BE2C (cell line): ENCODE measurements around the gene FYTTD1.
"Not testable (repeated sequence)": the region's sequence is repeated elsewhere in the genome, so short reads cannot be mapped to it uniquely, and the experiment has no call there.

ENCODE experiments used
- DNase-seq: peaks from one replicate; pipeline ENCODE4 v3.0.0-alpha.2; 2020
- H3K27me3 ChIP-seq: fragments of 250-450 bp; sonication (Bioruptor Pico); 2 replicates; pipeline ENCODE4 v1.5.1; 2020; ENCODE audit warnings: mild to moderate bottlenecking
- H3K36me3 ChIP-seq: fragments of 250-450 bp; sonication (Bioruptor Pico); 2 replicates; pipeline ENCODE4 v1.5.1; 2020; ENCODE audit warnings: mild to moderate bottlenecking
- H3K4me1 ChIP-seq: fragments of 250-450 bp; sonication (Bioruptor Pico); 2 replicates; pipeline ENCODE4 v1.5.1; 2020
- H3K4me3 ChIP-seq: 2 replicates; pipeline ENCODE4 v1.5.1; 2011; ENCODE audit warnings: low read depth, low read length
- H3K9me3 ChIP-seq: fragments of 250-450 bp; sonication (Bioruptor Pico); 2 replicates; pipeline ENCODE4 v1.5.1; 2020
- TF ChIP-seq, protein P1 (sequence below): IDR thresholded peaks from 2 replicates; pipeline ENCODE4 v1.5.1; 2012; ENCODE audit warnings: mild to moderate bottlenecking, low read depth, low read length

FYTTD1 gene

DNA sequence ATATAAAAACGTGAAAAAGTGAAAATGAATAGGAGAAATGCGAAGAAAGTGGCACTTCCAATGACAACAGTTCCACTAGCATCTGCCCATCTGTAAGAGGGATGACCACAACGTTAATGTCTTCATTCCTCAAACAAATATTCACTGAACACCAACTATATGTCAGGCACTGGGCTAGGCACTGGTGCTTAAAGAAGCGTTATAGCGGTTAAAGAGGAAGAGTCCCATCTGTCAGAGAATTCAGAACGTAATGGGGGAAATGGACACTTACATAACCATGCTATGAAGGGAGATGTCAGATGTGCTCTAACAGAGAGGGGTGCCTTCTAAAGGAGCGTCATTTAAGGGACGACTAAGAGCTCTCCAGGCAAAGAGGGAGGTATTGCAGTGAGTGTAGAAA, 21.2 kb upstream of the FYTTD1 start:
- no peaks in the 10 kb centered on the region for H3K4me1 ChIP-seq
- no peak for DNase-seq
- TF ChIP-seq, protein P1, sequence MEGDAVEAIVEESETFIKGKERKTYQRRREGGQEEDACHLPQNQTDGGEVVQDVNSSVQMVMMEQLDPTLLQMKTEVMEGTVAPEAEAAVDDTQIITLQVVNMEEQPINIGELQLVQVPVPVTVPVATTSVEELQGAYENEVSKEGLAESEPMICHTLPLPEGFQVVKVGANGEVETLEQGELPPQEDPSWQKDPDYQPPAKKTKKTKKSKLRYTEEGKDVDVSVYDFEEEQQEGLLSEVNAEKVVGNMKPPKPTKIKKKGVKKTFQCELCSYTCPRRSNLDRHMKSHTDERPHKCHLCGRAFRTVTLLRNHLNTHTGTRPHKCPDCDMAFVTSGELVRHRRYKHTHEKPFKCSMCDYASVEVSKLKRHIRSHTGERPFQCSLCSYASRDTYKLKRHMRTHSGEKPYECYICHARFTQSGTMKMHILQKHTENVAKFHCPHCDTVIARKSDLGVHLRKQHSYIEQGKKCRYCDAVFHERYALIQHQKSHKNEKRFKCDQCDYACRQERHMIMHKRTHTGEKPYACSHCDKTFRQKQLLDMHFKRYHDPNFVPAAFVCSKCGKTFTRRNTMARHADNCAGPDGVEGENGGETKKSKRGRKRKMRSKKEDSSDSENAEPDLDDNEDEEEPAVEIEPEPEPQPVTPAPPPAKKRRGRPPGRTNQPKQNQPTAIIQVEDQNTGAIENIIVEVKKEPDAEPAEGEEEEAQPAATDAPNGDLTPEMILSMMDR = no peak

GRCh38 chr3:197730200-197730599, 19.5 kb upstream of the FYTTD1 start:
- Histone ChIP-seq H3K36me3 (no peaks in the 10 kb centered on the region), H3K4me3 (no peak overlapping the region), H3K9me3 (no peaks in the 10 kb centered on the region), H3K4me1 (no peaks in the 10 kb centered on the region), H3K27me3 (no peaks in the 10 kb centered on the region)
- TF ChIP-seq, protein P1 = no peak
- no peak for DNase-seq

More for the DNA sequence above, 21.2 kb upstream of the FYTTD1 start:
- no peaks in the 10 kb centered on the region for H3K27me3 ChIP-seq
- no peaks in the 10 kb centered on the region for H3K9me3 ChIP-seq
- no peak overlapping the region for H3K4me3 ChIP-seq
- no peaks in the 10 kb centered on the region for H3K36me3 ChIP-seq

DNA sequence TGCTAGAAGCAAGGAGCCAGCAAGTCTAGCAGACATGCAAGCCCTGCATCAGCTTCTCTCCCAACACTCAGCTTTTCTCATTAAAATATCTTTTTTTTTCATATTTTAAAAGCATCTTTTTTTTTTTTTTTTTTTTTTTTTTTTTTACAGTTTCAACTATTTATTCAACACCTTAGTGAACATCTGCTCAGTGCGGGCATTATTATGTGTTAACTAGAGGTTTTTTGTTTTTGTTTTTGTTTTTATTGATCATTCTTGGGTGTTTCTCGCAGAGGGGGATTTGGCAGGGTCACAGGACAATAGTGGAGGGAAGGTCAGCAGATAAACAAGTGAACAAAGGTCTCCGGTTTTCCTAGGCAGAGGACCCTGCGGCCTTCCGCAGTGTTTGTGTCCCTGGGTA, 18.9 kb upstream of the FYTTD1 start:
- H3K4me1 ChIP-seq = not testable (repeated sequence)

DNA sequence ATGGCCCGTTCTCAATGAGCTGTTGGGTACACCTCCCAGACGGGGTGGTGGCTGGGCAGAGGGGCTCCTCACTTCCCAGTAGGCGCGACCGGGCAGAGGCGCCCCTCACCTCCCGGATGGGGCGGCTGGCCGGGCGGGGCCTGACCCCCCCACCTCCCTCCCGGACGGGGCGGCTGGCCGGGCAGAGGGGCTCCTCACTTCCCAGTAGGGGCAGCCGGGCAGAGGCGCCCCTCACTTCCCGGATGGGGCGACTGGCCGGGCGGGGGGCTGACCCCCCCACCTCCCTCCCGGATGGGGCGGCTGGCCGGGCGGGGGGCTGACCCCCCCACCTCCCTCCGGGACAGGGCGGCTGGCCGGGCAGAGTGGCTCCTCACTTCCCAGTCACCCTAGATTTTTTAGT, 18.2 kb upstream of the FYTTD1 start:
- not testable (repeated sequence) for H3K36me3 ChIP-seq, H3K4me1 ChIP-seq, DNase-seq, H3K27me3 ChIP-seq, H3K9me3 ChIP-seq, H3K4me3 ChIP-seq

More for the DNA sequence above, 18.9 kb upstream of the FYTTD1 start:
- H3K36me3 ChIP-seq, H3K9me3 ChIP-seq, H3K27me3 ChIP-seq, DNase-seq, H3K4me3 ChIP-seq: not testable (repeated sequence)

DNA sequence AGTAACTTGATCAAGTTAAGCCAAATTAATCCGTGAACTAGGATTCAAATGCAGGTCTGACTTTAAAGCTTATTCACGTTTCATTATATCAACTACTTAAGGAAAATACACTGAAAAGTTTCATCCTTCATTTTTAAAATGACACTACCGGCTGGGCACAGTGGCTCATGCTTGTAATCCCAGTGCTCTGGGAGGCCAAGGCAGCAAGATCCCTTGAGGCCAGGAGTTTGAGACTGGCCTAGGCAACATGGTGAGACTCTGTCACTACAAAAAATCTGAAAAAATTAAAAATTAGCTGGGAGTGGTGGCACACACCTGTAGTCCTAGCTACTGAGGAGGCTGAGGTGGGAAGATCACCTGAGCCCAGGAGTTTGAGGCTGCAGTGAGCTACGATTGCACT, 16.6 kb upstream of the FYTTD1 start:
- Histone ChIP-seq H3K27me3 (no peaks in the 10 kb centered on the region), H3K36me3 (no peaks in the 10 kb centered on the region), H3K9me3 (no peaks in the 10 kb centered on the region), H3K4me3 (no peak overlapping the region), H3K4me1 (no peaks in the 10 kb centered on the region)
- DNase-seq = no peak
- TF ChIP-seq, protein P1 = no peak

DNA sequence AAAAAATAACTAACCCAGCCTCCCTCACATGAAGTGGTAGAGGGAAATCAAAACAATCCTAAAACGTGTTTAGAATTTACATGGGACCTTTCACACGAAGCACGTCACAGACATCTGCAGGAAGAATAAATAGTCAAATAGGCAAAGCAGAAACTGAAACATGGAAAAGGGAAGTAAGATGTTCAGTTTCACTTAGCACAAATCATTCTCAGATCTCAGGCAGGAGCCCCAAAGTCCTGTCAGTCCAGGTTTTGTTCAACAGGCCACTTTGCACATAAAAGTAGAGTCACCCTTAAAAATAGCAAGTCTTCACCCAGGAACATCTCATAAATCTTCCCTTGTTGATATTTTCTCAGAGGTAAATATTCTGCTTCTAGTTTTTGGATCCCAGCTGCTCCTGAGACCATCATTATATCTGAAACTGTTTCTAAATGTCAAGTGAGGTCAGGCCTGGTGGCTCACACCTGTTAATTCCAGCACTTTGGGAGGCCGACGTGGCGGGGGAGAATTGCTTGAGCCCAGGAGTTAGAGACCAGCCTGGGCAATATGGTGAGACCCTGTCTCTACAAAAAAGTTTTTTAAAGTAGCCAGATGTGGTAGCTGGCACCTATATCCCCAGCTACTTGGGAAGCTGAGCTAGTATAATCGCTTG, 14.9 kb upstream of the FYTTD1 start:
- no peaks in the 10 kb centered on the region for H3K9me3 ChIP-seq
- TF ChIP-seq, protein P1 = no peak
- H3K4me3 ChIP-seq = no peak overlapping the region
- H3K4me1 ChIP-seq = no peaks in the 10 kb centered on the region
- no peaks in the 10 kb centered on the region for H3K36me3 ChIP-seq
- no peak for DNase-seq
- H3K27me3 ChIP-seq = no peaks in the 10 kb centered on the region

DNA sequence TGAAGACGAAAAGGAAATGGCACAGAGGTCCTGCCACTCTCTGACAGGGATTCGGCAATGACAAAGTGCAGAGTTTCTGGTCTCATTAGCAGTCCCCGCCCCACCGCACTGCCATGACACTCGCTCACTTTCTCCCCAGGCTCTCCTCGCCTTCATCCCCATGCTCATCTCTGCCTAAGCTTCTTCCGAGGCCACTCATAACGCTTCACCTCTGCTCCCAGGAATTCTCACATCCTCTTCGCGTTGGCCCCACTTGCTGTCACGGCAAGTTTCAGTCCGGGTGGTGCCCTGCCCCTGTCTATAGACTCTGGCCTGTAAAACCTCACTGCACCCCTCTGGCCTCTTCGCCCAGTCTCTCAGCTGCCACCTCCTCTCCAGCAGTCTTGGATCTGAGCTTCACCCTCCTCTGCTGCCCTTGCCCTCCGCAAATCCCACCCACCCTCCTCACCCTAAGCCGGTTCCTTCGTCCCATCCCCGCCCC, 13.6 kb upstream of the FYTTD1 start:
- Histone ChIP-seq H3K4me1 (no peaks in the 10 kb centered on the region), H3K36me3 (no peaks in the 10 kb centered on the region), H3K4me3 (peak overlapping the region; percentile 74), H3K27me3 (no peaks in the 10 kb centered on the region), H3K9me3 (no peaks in the 10 kb centered on the region)
- TF ChIP-seq, protein P1 = no peak
- peak; percentile 47 for DNase-seq
